Measurements from ENCODE around the gene GPR180. TPM values are rescaled to one million over a fixed set of nuclear protein-coding genes. Genes with fewer than 3 reads are reported as not detected.

Gene GPR180
- total and polyA plus RNA-seq, 2 donors, result 2.6 to 5.4 TPM

DNA sequence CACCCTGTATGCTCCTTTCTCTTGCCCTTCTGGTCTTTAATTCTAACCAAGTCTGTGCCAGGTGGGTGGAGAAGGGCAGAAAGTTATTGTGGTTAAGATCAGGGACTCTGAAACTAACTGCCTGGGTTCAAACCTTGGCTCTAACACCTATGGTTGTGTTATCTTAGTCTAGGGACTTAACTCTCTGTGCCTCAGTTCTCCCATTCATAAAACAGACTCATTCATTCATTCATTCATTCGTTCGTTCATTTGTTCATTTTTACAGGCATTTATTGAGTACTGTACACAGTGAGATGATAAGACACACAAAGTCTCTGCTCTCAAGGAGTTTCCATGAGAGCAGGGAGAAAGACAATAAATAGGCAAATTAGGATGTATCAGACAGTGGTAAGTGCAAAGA lies 80.6 kb downstream of the GPR180 start:
- Histone ChIP-seq H3K4me1 (ENCODE audit: control insufficient read depth in 2 of 2, insufficient read depth in 2 of 2, low read length in 2 of 2) (no peaks in the 10 kb centered on the region), H3K27me3 (ENCODE audit: control insufficient read depth in 2 of 2, insufficient read depth in 1 of 2, low read length in 1 of 2) (peaks cover 0 to 9% of the 10 kb centered on the region in 2 donors), H3K27ac (ENCODE audit: low read depth in 1 of 2, low read length in 1 of 2) (no peak overlapping the region), H3K9me3 (ENCODE audit: control insufficient read depth in 2 of 2, insufficient read depth in 1 of 2, low read length in 1 of 2) (no peaks in the 10 kb centered on the region), H3K4me3 (ENCODE audit: low read length in 2 of 2) (no peak overlapping the region), H3K36me3 (ENCODE audit: control insufficient read depth in 2 of 2, insufficient read depth in 2 of 2, low read length in 1 of 2) (no peaks in the 10 kb centered on the region)
- DNase-seq (ENCODE audit: low read depth in 6 of 9, low spot score in 9 of 9), result no peak
- 83% methylated on average over 2 of the region's 2 CpGs for WGBS

DNA sequence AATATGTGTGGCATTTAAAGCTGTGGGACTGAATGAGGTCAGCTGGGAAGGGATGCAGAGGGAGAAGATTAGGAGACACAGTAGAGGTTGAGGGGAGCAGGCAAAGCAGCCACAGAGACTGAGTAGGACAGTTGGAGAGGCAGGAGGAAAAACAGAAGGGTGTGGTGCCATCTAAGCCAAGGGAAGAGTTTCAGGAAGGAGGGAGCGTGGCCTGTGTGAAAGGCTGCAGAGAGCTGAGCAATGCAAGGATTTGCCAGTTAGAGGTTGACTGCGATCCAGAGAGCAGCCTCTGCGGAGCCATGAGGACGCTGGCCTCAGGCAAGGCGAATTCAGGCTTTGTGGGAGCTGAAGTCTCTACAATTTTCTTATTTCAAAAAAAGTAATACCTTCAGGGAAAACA lies 81.8 kb downstream of the GPR180 start:
- Histone ChIP-seq H3K36me3 (ENCODE audit: control insufficient read depth in 2 of 2, insufficient read depth in 2 of 2, low read length in 1 of 2) (no peaks in the 10 kb centered on the region), H3K9me3 (ENCODE audit: control insufficient read depth in 2 of 2, insufficient read depth in 1 of 2, low read length in 1 of 2) (no peaks in the 10 kb centered on the region), H3K4me3 (ENCODE audit: low read length in 2 of 2) (no peak overlapping the region), H3K27ac (ENCODE audit: low read depth in 1 of 2, low read length in 1 of 2) (no peak overlapping the region), H3K27me3 (ENCODE audit: control insufficient read depth in 2 of 2, insufficient read depth in 1 of 2, low read length in 1 of 2) (peaks cover 0 to 5% of the 10 kb centered on the region in 2 donors), H3K4me1 (ENCODE audit: control insufficient read depth in 2 of 2, insufficient read depth in 2 of 2, low read length in 2 of 2) (no peaks in the 10 kb centered on the region)
- no peak for DNase-seq (ENCODE audit: low read depth in 6 of 9, low spot score in 9 of 9)
- WGBS, result 93% methylated on average over 5 of the region's 5 CpGs

Other genes with a start within 250 kb of the GPR180 start
- 0.90 TPM for gene DCT, start 122.2 kb upstream of the GPR180 start, total RNA-seq
- gene DCT, start 122.2 kb upstream of the GPR180 start, polyA plus RNA-seq, result 0.73 TPM
- gene TGDS, start 5.7 kb upstream of the GPR180 start, total RNA-seq, result 23.8 TPM
- gene TGDS, start 5.7 kb upstream of the GPR180 start, polyA plus RNA-seq, result 27.2 TPM
- 0.05 TPM for gene SOX21, start 110.7 kb downstream of the GPR180 start, total RNA-seq
- gene SOX21, start 110.7 kb downstream of the GPR180 start, polyA plus RNA-seq, result 0.25 TPM